H1 (cell line): Measurements from ENCODE around the gene GPC1. TPM values are rescaled to one million over a fixed set of nuclear protein-coding genes. Genes with fewer than 3 reads are reported as not detected.

Experiments
- BCL11A ChIP-seq, 2 experiments: IDR thresholded peaks; one replicate each; pipeline ENCODE4 v1.6.1; 2011; ENCODE audit warnings: low read depth in 2 of 2, low read length in 2 of 2, mild to moderate bottlenecking in 2 of 2
- HDAC6 ChIP-seq: IDR thresholded peaks from one replicate; pipeline ENCODE4 v1.7.1; 2012; ENCODE audit warnings: low read depth, mild to moderate bottlenecking, inconsistent platforms, low read length, moderate library complexity
- KDM1A ChIP-seq: fragments of 200-600, 300-600 bp; sonication (generic); IDR thresholded peaks from 2 replicates; pipeline ENCODE4 v1.7.1; 2016; ENCODE audit warnings: mild to moderate bottlenecking, low read length, borderline replicate concordance
- POU5F1 ChIP-seq: IDR thresholded peaks from 2 replicates; pipeline ENCODE4 v1.6.1; 2011; ENCODE audit warnings: low read depth, mild to moderate bottlenecking, low read length, moderate library complexity
- polyA plus RNA-seq, 7 experiments: library from polyadenylated mRNA; depleted of rRNA in 3 of 7; stranded (reverse) in 5 of 7; unstranded in 2 of 7; fragments of >200 nt in 5 of 7; fragments of 200-250 nt in 2 of 7; gene quantifications; 1 replicate in 5 of 7; 2 replicates in 1 of 7; 4 replicates in 1 of 7; pipeline versions ENCODE4 v1.2.1 to v1.2.3, GENCODE V29; 2011 to 2013; ENCODE audit warnings: missing spikeins in 2 of 7, mixed read lengths in 2 of 7
- total RNA-seq: library from RNA; stranded (reverse); fragmentation: NEBNext Ultra II Directional; extraction: Animal tissue kit (Norgen Biotek cat#: 25700); gene quantifications from 2 replicates; pipeline ENCODE4 v1.2.1, GENCODE V29; 2021
- TF ChIP-seq, protein P1 (sequence below): IDR thresholded peaks from 2 replicates; pipeline ENCODE4 v1.6.1; 2012; ENCODE audit warnings: low read length, inconsistent platforms
- TF ChIP-seq, protein P2 (sequence below): IDR thresholded peaks from 2 replicates; pipeline ENCODE4 v1.6.1; 2012; ENCODE audit warnings: inconsistent platforms

The GPC1 gene
- total and polyA plus RNA-seq, 2 of the 8 experiments (the other 6 are each of a cell fraction or from before 2014, with no cell fraction given) = 21.9 to 28.3 TPM

GRCh38 chr2:240435948-240436682, 652 bp downstream of the GPC1 start (continued):
- TF ChIP-seq, protein P1, sequence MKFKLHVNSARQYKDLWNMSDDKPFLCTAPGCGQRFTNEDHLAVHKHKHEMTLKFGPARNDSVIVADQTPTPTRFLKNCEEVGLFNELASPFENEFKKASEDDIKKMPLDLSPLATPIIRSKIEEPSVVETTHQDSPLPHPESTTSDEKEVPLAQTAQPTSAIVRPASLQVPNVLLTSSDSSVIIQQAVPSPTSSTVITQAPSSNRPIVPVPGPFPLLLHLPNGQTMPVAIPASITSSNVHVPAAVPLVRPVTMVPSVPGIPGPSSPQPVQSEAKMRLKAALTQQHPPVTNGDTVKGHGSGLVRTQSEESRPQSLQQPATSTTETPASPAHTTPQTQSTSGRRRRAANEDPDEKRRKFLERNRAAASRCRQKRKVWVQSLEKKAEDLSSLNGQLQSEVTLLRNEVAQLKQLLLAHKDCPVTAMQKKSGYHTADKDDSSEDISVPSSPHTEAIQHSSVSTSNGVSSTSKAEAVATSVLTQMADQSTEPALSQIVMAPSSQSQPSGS = no peak
- TF ChIP-seq BCL11A (IDR thresholded peaks at IDR 0.05; ENCODE audit: low read depth in 2 of 2, low read length in 2 of 2) (no peak), POU5F1 (no peak), KDM1A (no peak), HDAC6 (no peak)
- TF ChIP-seq, protein P2, sequence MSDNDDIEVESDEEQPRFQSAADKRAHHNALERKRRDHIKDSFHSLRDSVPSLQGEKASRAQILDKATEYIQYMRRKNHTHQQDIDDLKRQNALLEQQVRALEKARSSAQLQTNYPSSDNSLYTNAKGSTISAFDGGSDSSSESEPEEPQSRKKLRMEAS = no peak
- TF ChIP-seq, all 59 proteins: peak for 3
